ENCODE measurements around the gene GNE.
A peak's percentile ranks its signal among the peaks of the same experiment; 100 is the strongest.
"Not testable (repeated sequence)": the region's sequence is repeated elsewhere in the genome, so short reads cannot be mapped to it uniquely, and the experiment has no call there.

Gene GNE

GRCh38 chr9:36263683-36264082, 5.4 kb upstream of the GNE start:
- peak; percentile 95 for DNase-seq

- no peak for DNase-seq
Measured at GRCh38 chr9:36258996-36259533, 817 bp upstream of the GNE start.

- no peak for DNase-seq
Measured at GRCh38 chr9:36251428-36251827, 6.8 kb downstream of the GNE start.

DNA sequence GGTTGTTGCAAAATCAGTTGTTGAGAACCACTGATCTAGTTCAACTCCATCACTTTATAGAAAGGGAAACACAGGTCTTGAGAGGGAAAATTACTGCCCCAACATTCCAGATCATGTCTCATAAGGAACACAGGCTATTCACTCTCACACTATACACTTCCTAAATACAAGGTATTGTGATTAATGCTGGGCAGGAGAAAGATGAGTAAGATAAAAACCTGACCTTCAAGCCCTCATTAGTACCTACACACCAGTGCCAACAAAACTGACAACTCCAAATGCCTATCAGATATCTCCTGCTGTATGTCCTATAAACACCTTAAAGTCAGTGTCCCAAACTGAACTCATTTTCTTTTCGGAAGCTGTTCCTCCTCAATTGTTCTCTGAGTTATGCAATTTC, 8.2 kb downstream of the GNE start:
- DNase-seq: no peak

DNA sequence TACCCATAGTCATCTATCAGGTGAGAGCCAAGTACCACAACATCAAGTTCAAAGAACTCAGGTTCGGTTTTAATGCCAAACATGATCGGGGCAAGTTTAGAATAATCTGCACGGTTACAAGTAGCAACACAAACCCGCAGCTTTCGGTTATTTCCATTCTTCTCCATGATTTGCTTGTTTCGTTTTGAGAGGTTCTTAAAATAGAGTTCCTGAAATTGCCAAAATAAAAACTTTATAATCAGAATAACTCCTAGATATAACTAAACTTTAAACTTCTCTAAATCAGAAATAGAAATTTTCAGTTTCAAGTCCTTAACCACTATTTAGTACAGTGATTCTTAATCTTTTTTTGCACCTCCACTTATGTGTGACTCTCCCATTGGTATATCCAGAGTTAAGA, 9.1 kb downstream of the GNE start:
- no peak for DNase-seq

DNA sequence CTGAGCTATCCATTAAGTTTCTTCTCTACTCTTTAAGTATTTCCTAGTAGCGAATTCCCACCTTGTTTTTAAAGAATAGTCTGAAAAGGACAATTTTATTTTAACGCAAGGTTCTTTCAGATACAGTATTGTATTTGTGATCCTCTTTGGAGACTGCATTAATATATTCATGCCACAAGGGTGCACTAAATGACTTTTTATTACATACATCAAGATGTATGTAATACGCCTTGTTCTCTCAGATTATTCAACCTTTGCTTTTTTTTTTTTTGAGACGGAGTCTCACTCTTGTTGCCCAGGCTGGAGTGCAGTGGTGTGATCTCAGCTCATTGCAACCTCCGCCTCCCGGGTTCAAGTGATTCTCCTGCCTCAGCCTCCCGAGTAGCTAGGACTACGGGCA, 10.2 kb downstream of the GNE start:
- peak; percentile 38 for DNase-seq

DNA sequence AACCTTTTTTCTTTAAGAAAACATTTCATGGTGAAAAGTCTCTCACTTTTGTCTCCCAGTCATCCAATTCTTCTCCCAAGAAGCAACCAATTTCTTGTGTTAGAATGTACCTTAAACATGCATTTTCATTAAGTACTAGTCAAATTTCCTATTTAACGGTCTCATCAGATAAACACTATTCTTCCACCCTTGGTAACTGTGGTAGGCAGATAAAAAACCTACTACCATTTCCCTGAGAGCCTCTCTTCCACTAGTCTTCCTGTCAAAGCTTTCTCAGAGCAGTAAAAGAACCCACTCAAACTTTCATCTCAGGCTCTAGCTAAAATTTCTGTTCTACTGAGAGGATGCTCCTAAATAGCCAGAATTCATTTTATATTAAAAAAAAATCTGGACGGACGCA, 10.9 kb downstream of the GNE start:
- no peak for DNase-seq

- DNase-seq: no peak
Measured at GRCh38 chr9:36245906-36246305, 12.3 kb downstream of the GNE start.

DNA sequence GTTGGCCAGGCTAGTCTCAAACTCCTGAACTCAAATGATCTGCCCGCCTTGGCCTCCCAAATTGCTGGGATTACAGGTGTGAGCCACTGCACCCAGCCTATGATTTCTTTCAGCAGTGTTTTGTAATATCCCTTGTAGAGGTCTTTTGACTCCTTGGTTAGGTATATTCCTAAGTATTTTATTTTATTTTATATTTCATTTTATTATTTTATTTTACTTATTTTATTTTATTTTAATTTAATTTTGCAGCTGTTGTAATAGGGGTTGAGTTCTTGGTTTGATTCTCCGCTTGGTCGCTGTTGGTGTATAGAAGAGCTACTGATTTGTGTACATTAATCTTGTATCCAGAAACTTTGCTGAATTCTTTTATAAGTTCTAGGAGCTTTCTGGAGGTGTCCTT, 18.6 kb downstream of the GNE start:
- not testable (repeated sequence) for DNase-seq

DNA sequence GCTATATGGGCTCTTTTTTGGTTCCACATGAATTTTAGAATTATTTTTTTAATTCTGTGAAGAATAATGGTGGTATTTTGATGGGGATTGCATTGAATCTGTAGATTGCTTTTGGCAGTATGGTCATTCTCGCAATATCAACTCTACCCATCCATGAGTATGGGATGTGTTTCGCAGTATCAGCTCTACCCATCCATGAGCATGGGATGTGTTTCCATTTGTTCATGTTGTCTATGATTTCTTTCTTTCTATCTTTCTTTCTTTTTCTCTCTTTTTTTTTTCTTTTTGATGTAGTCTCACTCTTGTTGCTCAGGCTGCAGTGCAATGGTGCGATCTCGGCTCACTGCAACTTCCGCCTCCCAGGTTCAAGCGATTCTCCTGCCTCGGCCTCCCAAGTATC, 19.0 kb downstream of the GNE start:
- DNase-seq: not testable (repeated sequence)

DNA sequence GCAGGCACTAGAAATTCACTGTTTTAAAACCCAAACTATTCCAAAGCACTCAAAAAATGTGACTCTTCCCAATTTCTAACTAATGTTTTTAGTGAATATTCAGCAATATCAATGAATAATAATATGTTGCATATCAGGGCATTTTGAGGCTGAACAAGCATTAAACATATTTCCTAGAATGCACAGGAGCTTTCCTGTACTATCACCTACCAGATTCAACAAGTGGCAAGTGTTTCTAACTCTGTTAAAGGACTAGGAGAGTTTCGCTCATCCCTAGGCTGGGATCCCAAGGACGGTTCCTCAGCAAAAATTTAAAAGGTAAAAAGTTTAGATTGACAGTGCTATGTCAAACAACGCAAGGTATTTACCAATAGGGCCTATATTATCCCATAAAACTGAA, 21.0 kb downstream of the GNE start:
- DNase-seq: no peak

GRCh38 chr9:36222449-36222848, 35.8 kb downstream of the GNE start:
- no peak for DNase-seq

DNA sequence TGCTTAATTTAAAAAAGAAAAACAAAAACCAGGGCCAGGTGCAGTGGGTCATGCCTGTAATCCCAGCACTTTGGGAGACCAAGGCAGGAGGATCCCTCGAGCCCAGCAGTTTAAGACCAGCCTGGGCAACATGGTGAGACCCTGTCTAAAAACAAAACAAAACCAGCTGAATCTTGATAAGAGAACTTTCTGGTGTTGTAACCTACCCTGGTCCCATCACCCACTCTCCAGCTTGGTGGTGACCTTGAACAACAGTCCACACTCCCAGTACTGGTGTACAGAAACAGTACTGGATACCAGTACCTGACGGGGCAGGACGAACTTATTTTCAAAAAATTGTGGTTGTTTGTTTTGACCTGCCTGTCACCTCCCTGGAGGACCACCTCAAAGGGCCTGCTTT, 36.6 kb downstream of the GNE start:
- no peak for DNase-seq

- DNase-seq: no peak
Measured at GRCh38 chr9:36218411-36218901, 39.8 kb downstream of the GNE start.

DNA sequence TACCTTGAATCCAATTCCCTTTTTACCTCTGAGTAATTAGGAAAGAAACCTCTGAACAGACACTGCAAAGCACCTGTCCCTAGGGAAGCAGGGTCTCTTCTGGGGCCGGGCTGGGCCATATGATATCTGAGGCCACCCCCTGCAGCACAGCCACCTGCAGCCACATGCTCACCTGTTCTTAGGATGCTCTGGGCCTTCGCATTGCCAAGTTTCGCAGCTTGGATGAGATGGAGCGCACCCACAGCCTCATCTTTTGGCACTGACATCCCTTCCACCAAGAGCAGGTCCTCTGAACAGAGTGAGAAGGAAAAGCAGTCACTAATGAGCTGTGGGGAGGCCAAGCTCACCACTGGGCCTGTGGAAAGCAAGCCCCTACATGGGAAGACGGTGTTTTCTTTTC, 40.2 kb downstream of the GNE start:
- peak; percentile 87 for DNase-seq

DNA sequence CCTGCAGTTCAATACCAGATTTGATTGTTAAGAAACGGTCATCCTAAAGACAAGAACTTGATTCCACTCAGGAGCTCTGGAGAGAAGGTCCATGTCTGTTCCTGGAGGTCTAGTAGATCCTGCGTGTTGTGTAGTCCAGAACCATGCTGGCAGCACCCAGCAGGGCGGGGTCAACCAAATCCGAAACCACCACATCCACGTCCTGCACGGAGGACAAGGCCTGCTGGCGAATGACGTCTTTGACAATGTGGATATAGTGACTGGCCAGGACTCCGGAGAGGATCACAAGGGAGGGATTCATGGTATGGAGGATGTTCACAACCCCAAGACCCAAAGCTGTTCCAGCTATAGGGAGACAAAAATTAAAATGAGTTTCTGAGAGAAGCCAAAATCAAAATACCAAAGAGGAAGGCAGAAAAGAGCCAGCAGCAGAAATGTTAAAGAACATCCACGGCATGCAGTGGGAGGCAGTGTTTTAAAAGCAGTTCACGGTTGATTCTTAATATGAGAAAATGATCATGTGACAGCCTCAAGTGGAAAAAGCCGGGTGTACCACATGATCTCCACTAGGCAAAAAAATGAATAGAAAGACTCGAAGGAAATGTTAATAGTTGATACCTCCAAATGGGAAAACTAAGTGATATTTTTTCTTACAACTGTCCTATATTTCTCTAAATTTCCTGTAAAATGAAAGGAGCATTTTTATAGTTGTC, 40.8 kb downstream of the GNE start:
- DNase-seq: peak; percentile 85

DNA sequence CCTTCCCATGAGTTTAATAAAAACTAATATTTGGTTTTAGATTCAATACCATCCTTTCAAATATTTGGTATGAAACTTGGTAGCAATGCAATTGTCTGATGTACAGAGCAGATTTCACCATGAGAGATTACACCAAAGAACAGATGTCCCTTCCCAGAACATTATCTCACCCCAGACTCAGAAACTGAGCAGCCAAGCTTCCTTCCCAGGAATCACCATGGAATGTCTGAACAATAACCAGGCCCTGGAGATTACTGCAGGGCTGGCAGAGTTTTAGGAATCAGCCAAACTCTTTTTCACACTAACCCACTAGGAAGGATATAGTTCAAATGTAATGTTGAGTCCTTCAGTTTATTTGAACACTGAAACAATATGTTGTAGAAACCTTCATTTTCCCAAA, 43.7 kb downstream of the GNE start:
- DNase-seq: no peak

DNA sequence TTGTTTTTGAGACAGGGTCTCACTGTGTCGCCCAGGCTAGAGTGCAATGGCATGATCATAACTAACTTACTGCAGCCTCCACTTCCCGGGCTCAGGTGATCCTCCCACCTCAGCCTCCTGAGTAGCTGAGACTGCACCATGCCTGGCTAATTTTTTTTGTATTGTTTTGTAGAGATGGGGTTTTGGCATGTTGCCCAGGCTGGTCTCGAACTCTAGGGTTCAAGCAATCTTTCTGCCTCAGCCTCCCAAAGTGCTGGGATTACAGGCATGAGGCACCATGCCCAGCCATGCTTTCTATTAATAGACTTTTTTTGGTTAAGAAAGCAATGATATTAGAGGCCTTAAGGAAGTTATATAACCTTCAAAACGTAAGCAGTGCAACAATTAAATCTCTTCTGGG, 44.3 kb downstream of the GNE start:
- DNase-seq: no peak

GRCh38 chr9:36213387-36213786, 44.9 kb downstream of the GNE start:
- DNase-seq: no peak

DNA sequence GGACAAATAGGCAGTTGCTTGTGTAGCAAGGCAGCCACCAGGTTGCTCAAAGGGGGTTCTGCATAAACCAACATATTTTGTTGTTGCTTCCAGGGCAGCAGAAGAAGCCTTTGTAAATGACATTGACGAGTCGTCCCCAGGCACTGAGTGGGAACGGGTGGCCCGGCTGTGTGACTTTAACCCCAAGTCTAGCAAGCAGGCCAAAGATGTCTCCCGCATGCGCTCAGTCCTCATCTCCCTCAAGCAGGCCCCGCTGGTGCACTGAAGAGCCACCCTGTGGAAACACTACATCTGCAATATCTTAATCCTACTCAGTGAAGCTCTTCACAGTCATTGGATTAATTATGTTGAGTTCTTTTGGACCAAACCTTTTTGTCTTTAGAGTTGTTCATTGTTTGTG, 46.7 kb downstream of the GNE start:
- DNase-seq: no peak

DNA sequence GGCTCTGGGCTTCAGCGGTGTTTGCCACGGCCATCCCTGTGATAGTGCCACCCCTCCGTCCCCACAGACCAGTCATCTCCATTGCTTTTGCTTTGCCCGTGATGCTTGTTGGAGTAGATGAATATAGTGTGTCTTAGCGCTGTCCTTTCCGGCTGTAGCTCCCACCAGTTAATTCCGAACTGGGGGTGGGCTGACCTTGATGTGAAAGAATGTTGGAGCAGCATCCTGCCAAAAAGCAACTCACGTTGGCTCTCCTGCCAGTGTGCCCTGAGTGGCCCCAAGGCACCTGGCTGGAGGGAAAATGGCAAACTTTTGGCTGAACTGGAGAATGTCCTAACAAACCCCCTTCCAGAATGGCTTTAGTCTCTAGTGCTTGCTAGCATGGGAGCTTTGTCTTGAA, 47.5 kb downstream of the GNE start:
- no peak for DNase-seq

GRCh38 chr9:36208521-36209253, 49.6 kb downstream of the GNE start:
- no peak for DNase-seq

DNA sequence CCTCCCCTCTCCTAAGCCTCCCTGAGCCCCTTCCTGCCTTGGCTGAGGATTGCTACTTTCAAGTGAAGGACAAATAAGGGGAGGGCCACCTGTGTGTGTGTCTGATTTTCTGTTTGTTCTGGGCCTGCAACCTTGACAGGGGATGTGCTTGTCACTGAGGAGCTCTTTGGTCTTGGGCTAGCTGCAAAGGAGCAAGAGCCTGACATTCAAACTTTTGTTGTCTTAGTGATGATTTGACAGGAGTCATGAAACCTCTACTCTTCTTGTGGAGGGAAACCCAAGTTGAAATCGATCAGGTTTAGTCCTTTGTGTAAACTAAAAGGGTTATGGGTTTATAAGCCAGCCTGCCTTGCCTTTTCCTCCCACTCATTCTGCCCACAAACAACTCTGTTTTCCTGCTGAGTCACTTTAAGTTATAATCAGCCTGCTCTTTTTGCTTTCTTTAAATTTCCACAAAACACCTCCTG, 50.7 kb downstream of the GNE start:
- DNase-seq: no peak

DNA sequence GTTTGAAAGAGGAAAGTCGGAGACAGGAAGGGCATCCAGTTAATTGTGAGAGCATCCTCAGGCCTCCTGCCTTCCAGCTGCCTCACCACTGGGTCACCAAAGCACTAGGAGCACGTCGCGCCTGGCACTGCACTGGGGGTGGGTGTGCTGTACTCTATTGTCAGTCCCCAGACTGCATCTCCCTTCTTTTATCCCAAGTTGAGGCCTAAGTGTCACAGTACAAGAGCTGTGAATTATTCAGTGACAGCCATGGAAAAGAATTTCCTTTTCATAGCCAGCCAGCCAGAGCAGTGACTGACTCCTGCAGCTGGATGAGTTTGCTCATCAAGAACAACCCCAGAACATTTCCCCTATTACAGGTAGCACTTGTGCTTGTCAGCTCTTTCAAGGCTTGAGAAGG, 51.2 kb downstream of the GNE start:
- no peak for DNase-seq

All from NCI-H1105 treated with DMSO at 0.1 percent for 48 hours (cell line).